COR-L47 (cell line): Measurements from ENCODE around the gene DLG2.
A peak's percentile ranks its signal among the peaks of the same experiment; 100 is the strongest.

Source experiments
- DNase-seq: peaks from one replicate; lab custom pipeline; 2025; lab: John Stamatoyannopoulos, UW

DLG2 gene

GRCh38 chr11:83715927-83716535 lies 1911.1 kb downstream of the DLG2 start:
- DNase-seq = no peak

GRCh38 chr11:83713708-83714107 lies 1913.4 kb downstream of the DLG2 start:
- no peak for DNase-seq

GRCh38 chr11:83711106-83711527 lies 1916.0 kb downstream of the DLG2 start:
- no peak for DNase-seq

- DNase-seq = no peak
These were observed 1917.7 kb downstream of the DLG2 start for GRCh38 chr11:83709434-83709833.

- DNase-seq = no peak
These were observed 1920.6 kb downstream of the DLG2 start for GRCh38 chr11:83706566-83706965.

GRCh38 chr11:83702796-83703195 lies 1924.3 kb downstream of the DLG2 start:
- no peak for DNase-seq

GRCh38 chr11:83697518-83697917 lies 1929.6 kb downstream of the DLG2 start:
- no peak for DNase-seq

GRCh38 chr11:83695046-83695445 lies 1932.1 kb downstream of the DLG2 start:
- DNase-seq = no peak

- DNase-seq = no peak
These were observed 1932.8 kb downstream of the DLG2 start for GRCh38 chr11:83694191-83694910.

GRCh38 chr11:83693306-83693992 lies 1933.7 kb downstream of the DLG2 start:
- DNase-seq = no peak

- DNase-seq = no peak
These were observed 1934.5 kb downstream of the DLG2 start for GRCh38 chr11:83692675-83693074.

- DNase-seq = no peak
These were observed 1935.6 kb downstream of the DLG2 start for GRCh38 chr11:83691451-83691950.

- DNase-seq = no peak
These were observed 1937.9 kb downstream of the DLG2 start for GRCh38 chr11:83689144-83689780.

- DNase-seq = no peak
These were observed 1939.4 kb downstream of the DLG2 start for GRCh38 chr11:83687787-83688186.

- no peak for DNase-seq
These were observed 1941.4 kb downstream of the DLG2 start for GRCh38 chr11:83685730-83686129.

- DNase-seq = no peak
These were observed 1943.1 kb downstream of the DLG2 start for GRCh38 chr11:83684071-83684470.

- DNase-seq = no peak
These were observed 1944.6 kb downstream of the DLG2 start for GRCh38 chr11:83682611-83682973.

- peak; percentile 9 for DNase-seq
These were observed 1945.1 kb downstream of the DLG2 start for GRCh38 chr11:83681906-83682610.

GRCh38 chr11:83681031-83681781 lies 1945.9 kb downstream of the DLG2 start:
- DNase-seq = peak; percentile 29

GRCh38 chr11:83680321-83680720 lies 1946.8 kb downstream of the DLG2 start:
- DNase-seq = peak; percentile 2
